Lung (tissue), 12 donors: Measurements from ENCODE around the gene CDC73. TPM values are rescaled to one million over a fixed set of nuclear protein-coding genes. Genes with fewer than 3 reads are reported as not detected.

Source experiments
- ATAC-seq: fragments of 200-7000 bp; cut with Tn5 transposase; one replicate; pipeline ENCODE4 v1.9.1; 2020; ENCODE audit warnings: moderate number of reproducible peaks; ENCODE audit not compliant: insufficient read depth, low FRiP score
- DNase-seq, 3 donors: peaks; one replicate each; pipeline ENCODE4 v3.0.0-alpha.2; 2013 to 2017
- H3K27ac ChIP-seq, 2 donors: one replicate each; pipeline ENCODE4 v1.5.1; 2013; ENCODE audit warnings: mild to moderate bottlenecking in 2 of 2, moderate library complexity in 2 of 2, control low read depth in 1 of 2, inconsistent platforms in 1 of 2, low read depth in 1 of 2, low read length in 1 of 2
- H3K27me3 ChIP-seq, 3 donors: one replicate each; pipeline ENCODE4 v1.5.1; 2013; ENCODE audit warnings: low read length in 2 of 3; ENCODE audit not compliant: control insufficient read depth in 3 of 3, insufficient read depth in 3 of 3
- H3K36me3 ChIP-seq, 4 donors: one replicate each; pipeline ENCODE4 v1.5.1; 2013; ENCODE audit warnings: low read length in 4 of 4, mild to moderate bottlenecking in 1 of 4, moderate library complexity in 1 of 4; ENCODE audit not compliant: control insufficient read depth in 4 of 4, insufficient read depth in 4 of 4
- H3K4me1 ChIP-seq, 5 donors: one replicate each; pipeline ENCODE4 v1.5.1; 2013; ENCODE audit warnings: low read length in 5 of 5, mild to moderate bottlenecking in 2 of 5, moderate library complexity in 1 of 5; ENCODE audit not compliant: control insufficient read depth in 5 of 5, insufficient read depth in 5 of 5
- H3K4me3 ChIP-seq: one replicate; pipeline ENCODE4 v1.5.1; 2013; ENCODE audit warnings: mild to moderate bottlenecking, control low read depth, moderate library complexity
- H3K9ac ChIP-seq, 2 donors: one replicate each; pipeline ENCODE4 v1.5.1; 2013; ENCODE audit warnings: low read length in 2 of 2, control low read depth in 1 of 2; ENCODE audit not compliant: insufficient read depth in 1 of 2
- H3K9me3 ChIP-seq, 4 donors: one replicate each; pipeline ENCODE4 v1.5.1; 2013; ENCODE audit warnings: low read length in 3 of 4, mild to moderate bottlenecking in 1 of 4, moderate library complexity in 1 of 4; ENCODE audit not compliant: control insufficient read depth in 4 of 4, insufficient read depth in 3 of 4
- WGBS, 2 donors: extraction: QIAGEN DNeasy Blood & Tissue Kit; methylation state at CpG; one replicate each; pipeline ENCODE4 v1.1.7; 2013; 5-methylcytosine and 5-hydroxymethylcytosine counted together
- polyA plus RNA-seq, 2 donors: library from polyadenylated mRNA; stranded (reverse); fragments of 200-250 nt; gene quantifications; one replicate each; pipeline ENCODE4 v1.2.1, GENCODE V29; 2013
- total RNA-seq, 2 donors: library from RNA; depleted of rRNA in 1 of 2; stranded (reverse); fragments of >200 nt in 1 of 2; gene quantifications; one replicate each; pipeline ENCODE4 v1.2.1, GENCODE V29; 2014 to 2021
- TF ChIP-seq, protein P1 (sequence below): IDR thresholded peaks from 2 replicates; pipeline ENCODE4 v1.5.1; 2012; ENCODE audit warnings: mild to moderate bottlenecking; ENCODE audit errors: control extremely low read depth, extremely low read depth
- donor health status: control.
- donor health status: control.
- donor health status: Bipolar disorder and iron deficiency.
- donor health status: healthy.
- donor health status: DM: yes; HTN: yes; CAD: no.

The CDC73 gene
- total and polyA plus RNA-seq, 4 donors: 7.8 to 64.2 (median 34.5) TPM

DNA sequence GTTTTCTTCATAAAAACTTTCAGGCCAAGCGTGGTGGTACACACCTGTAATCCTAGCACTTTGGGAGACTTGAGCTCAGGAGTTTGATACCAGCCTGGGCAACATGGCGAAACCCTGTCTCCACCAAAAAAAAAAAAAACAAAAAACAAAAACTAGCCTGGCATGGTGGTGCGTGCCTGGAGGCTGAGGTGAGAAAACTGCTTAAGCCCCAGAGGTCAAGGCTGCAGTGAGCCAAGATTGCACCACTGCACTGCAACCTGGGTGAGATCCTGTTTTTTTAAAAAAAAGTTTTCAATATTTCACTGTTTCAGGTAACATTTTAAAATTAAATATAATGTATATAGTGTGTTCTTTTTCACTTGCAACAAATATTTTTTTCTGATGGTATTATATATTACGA lies 78.1 kb downstream of the CDC73 start:
- Histone ChIP-seq H3K27ac (no peak overlapping the region), H3K4me1 (peaks cover 0 to 8% (median 0%) of the 10 kb centered on the region in 5 donors), H3K36me3 (no peaks in the 10 kb centered on the region), H3K9ac (no peak overlapping the region), H3K4me3 (no peak overlapping the region), H3K9me3 (no peaks in the 10 kb centered on the region), H3K27me3 (no peaks in the 10 kb centered on the region)
- DNase-seq: no peak
- TF ChIP-seq, protein P1, sequence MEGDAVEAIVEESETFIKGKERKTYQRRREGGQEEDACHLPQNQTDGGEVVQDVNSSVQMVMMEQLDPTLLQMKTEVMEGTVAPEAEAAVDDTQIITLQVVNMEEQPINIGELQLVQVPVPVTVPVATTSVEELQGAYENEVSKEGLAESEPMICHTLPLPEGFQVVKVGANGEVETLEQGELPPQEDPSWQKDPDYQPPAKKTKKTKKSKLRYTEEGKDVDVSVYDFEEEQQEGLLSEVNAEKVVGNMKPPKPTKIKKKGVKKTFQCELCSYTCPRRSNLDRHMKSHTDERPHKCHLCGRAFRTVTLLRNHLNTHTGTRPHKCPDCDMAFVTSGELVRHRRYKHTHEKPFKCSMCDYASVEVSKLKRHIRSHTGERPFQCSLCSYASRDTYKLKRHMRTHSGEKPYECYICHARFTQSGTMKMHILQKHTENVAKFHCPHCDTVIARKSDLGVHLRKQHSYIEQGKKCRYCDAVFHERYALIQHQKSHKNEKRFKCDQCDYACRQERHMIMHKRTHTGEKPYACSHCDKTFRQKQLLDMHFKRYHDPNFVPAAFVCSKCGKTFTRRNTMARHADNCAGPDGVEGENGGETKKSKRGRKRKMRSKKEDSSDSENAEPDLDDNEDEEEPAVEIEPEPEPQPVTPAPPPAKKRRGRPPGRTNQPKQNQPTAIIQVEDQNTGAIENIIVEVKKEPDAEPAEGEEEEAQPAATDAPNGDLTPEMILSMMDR: no peak
- 97 to 98% methylated on average over 4 of the region's 4 CpGs for WGBS, 2 donors
- ATAC-seq: no peak

DNA sequence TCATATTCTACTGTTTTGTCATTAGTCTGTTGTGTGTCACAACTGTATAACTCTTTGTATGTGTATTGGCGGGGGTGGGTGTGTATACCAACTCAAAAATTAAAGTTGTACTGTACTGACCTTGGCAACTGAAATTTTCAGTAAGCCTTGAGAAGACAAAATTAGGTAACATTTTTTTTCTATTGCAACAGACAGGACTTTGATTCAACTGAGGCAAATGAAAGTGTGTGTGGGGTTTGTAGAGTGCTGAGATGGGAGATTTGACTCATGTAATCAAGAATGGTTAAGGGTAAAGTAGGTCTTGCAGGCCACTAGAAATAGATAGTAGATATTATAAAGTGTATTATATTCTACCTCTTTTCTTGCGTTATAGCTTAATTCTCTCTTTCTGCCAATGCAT lies 79.2 kb downstream of the CDC73 start:
- no peak for DNase-seq
- Histone ChIP-seq H3K9ac (no peak overlapping the region), H3K27me3 (no peaks in the 10 kb centered on the region), H3K27ac (no peak overlapping the region), H3K4me1 (peaks cover 0 to 8% (median 0%) of the 10 kb centered on the region in 5 donors), H3K4me3 (no peak overlapping the region), H3K9me3 (no peaks in the 10 kb centered on the region), H3K36me3 (peaks cover 0 to 4% (median under 1%) of the 10 kb centered on the region in 4 donors)
- TF ChIP-seq, protein P1: no peak
- no peak for ATAC-seq
- 95 to 96% methylated on average over 2 of the region's 2 CpGs for WGBS, 2 donors

DNA sequence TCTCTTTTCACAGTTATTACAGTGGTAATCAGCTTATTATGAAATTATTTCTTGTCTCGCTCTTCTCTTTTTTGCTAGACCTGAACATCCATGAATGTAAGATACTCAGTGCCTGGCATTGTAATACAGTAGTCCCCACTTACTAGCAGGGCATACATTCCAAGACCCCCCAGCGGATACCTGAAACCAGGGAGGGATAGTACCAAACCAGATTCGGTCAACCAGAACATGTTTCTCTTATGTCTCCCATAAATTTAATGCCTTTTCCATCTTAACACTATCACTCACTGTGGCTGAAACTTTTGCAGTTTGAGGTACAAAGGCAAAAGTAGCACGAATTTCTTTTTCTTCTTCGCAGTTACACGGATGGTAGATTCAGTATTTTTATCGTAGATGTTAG lies 89.2 kb downstream of the CDC73 start:
- 95 to 98% methylated on average over 7 of the region's 7 CpGs for WGBS, 2 donors
- Histone ChIP-seq H3K27ac (no peak overlapping the region), H3K9ac (no peak overlapping the region), H3K36me3 (peaks cover 0 to 42% (median 23%) of the 10 kb centered on the region in 4 donors), H3K9me3 (peaks cover 0 to 4% (median 1%) of the 10 kb centered on the region in 4 donors), H3K27me3 (no peaks in the 10 kb centered on the region), H3K4me3 (no peak overlapping the region), H3K4me1 (peaks cover 0 to 11% (median 0%) of the 10 kb centered on the region in 5 donors)
- DNase-seq: no peak
- TF ChIP-seq, protein P1: no peak
- no peak for ATAC-seq

DNA sequence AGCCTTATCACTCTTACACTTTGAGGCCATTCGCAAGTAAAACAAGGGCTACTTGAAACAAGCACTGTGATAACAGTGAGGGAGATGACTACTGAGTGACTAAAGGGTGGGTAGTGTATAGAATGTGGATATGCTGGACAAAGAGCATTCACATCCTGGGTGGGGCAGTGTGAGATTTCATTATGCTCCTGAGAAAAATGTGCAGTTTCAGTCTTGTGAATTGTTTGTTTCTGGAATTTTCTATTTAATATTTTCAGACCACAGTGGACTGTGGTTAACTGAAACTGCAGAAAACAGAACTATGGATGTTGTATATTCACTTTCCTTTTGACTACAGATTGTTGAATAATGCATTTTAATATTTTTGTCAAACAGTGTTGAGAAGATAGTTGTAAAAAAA lies 89.7 kb downstream of the CDC73 start:
- Histone ChIP-seq H3K27me3 (no peaks in the 10 kb centered on the region), H3K9me3 (peaks cover 0 to 4% (median under 1%) of the 10 kb centered on the region in 4 donors), H3K4me1 (peaks cover 0 to 11% (median 0%) of the 10 kb centered on the region in 5 donors), H3K27ac (no peak overlapping the region), H3K9ac (no peak overlapping the region), H3K36me3 (peaks cover 0 to 41% (median 21%) of the 10 kb centered on the region in 4 donors), H3K4me3 (no peak overlapping the region)
- TF ChIP-seq, protein P1: no peak
- ATAC-seq (no peak), DNase-seq (no peak)
- WGBS, 2 donors: 60 to 89% methylated on average over 1 of the region's 1 CpG
